ENCODE measurements around the gene RNFT2.

Gene RNFT2, protein sequence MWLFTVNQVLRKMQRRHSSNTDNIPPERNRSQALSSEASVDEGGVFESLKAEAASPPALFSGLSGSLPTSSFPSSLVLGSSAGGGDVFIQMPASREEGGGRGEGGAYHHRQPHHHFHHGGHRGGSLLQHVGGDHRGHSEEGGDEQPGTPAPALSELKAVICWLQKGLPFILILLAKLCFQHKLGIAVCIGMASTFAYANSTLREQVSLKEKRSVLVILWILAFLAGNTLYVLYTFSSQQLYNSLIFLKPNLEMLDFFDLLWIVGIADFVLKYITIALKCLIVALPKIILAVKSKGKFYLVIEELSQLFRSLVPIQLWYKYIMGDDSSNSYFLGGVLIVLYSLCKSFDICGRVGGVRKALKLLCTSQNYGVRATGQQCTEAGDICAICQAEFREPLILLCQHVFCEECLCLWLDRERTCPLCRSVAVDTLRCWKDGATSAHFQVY

DNA sequence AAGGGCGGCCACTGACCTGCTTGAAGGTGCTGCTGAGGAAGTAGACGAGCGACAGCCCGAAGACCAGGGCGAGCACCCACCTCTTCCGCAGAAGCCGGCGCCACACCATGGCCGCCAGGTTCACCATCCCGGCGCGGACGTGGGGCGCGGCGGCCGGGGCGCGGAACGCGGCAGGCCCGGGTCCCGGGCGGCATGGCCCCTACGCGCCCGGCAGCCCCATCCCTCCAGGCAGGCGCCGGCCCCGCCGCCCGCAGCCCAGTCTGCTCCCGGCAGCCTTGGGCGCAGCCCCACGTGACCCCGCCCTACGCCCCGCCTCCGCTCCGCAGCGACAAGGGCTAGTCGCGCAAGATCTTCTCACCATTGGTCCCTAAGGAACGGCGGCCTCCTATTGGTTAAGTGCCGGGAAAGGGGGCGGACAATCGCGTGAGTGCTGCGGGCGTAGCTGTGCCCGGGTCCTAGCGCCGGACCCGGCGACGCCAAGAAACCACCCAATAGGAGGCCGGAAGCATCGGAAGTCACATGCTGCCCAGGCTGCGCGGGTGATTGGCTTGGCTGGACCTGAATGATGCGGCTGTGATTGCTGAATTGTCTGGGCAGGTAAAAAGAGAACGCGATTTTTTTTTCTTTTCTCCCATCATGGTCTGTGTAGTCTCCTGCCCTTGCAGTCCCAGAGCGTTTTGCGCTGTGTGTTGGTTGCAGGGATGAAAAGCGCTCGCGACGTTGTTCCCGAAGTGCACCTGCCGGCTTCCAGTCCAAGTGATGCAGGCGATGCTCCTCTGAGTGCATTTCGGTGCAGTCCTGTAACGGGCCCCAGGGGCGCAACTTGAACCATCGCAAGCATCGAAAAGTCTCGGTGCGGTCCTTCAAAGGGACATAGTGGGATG lies at the start of gene RNFT2, which contains the start of gene SPRING1:
Gene RNFT2, plus strand, starts transcription at position 542 of the 884 bp plus-strand sequence. CDS start 2,183 bp downstream, outside the sequence.
Gene SPRING1, minus strand, starts transcription at position 296 of the 884 bp plus-strand sequence. Its CDS starts 169 bp downstream, at position 127.
- DNase-seq = peak; percentile 97

DNA sequence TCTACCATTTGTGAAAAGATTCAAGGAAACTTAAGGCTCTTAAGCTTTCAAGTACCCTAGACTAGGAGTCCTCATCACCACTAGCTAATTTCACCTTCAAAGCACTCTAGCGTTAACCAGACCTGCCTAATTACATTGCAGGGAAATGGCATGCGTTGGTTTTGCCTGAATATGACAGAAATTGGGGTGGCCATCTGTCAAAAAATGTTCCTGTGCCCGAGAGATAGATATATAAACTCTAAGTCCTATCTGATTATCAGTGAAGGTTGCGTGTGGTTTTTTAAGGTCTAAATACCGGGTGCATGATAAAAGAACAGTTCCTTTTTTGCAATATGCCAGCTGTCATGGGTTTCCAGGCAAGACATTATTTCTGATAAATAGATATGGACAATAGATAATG lies 48.6 kb upstream of the RNFT2 start:
- no peak for DNase-seq

DNA sequence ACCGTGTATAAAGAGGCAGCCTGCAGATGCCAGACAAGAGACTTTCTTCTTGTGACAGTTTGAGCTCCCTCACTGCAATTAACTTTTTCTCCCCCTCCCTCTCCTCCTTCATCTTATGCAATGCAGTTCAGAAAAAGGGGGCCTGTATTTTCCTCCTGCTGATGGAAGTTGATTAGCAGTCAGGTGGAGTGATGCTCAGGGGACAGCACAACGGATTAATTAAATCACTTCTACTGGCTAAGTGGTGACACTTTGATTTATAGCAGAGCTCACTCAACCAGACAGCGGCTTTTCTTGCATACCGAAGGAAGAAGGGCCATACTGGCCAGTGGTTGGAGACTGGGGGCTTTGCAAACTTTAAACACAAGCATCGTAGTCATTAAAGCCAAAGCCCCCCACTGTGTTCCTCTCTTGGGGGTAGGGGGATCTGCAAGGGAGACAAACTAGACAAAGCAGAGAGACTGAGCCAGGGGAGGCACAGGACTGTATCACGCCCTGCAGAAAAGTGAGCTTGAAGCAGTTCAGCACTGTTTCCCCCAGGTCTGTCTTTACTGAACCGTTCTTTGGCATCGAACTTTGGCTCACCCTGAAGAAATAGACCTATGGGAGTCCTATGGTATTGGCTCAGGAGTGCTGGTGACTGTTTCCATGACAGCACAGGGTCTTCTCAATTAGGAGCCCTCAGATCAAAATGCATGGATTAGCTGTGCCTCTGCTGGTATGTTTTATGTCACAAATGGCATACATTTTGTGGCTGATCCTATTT lies 48.0 kb upstream of the RNFT2 start:
- no peak for DNase-seq

DNA sequence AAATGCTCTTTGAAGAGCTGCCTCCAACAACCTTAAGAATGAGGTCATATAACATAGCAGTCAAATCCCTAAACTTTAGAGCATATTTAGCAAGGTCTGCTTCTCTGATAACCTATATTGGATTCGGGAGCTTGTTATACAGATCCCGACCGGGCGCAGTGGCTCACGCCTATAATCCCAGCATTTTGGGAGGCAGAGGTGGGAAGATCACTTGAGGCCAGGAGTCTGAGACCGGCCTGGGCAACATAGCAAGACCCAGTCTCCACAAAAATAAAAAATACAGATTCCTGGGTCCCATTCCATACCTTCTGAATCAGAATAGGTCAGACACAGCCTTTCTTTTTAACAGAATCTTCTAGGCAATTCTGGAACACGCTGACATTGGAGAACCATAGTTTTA lies 46.9 kb upstream of the RNFT2 start:
- DNase-seq = no peak

DNA sequence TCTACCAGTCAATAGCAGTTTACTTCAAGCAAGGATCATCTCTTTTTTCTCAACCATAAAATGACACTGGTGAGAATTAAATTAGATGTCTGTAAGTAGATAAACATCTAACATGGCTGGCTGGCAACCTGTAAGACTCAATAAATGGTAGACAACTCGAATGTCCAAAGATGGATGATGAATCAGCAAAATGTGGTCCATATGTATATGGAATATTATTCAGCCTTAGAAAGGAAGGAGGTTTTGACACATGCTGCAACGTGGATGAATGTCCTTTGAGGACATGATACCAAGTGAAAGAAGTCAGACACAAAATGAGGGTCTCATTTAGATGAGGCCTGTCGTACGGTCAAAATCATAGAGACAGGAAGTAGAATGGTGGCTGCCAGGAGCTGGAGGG lies 46.5 kb upstream of the RNFT2 start:
- no peak for DNase-seq

DNA sequence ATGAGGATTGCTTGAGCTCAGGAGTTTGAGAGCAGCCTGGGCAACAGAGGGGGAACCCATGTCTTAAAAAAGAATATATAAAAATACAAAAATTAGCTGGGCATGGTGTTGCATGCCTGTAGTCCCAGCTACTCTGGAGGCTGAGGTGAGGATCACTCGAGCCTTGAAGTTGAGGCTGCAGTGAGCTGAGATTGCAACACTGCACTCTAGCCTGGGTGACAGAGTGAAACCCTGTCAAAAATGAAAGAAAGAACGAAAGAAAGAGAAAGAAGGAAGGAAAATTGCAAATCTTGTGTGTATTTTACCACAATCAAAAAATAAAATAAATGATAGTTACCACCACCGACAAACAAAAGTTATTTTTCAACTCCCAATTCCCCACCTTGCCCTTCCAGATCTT lies 45.5 kb upstream of the RNFT2 start:
- DNase-seq = no peak

DNA sequence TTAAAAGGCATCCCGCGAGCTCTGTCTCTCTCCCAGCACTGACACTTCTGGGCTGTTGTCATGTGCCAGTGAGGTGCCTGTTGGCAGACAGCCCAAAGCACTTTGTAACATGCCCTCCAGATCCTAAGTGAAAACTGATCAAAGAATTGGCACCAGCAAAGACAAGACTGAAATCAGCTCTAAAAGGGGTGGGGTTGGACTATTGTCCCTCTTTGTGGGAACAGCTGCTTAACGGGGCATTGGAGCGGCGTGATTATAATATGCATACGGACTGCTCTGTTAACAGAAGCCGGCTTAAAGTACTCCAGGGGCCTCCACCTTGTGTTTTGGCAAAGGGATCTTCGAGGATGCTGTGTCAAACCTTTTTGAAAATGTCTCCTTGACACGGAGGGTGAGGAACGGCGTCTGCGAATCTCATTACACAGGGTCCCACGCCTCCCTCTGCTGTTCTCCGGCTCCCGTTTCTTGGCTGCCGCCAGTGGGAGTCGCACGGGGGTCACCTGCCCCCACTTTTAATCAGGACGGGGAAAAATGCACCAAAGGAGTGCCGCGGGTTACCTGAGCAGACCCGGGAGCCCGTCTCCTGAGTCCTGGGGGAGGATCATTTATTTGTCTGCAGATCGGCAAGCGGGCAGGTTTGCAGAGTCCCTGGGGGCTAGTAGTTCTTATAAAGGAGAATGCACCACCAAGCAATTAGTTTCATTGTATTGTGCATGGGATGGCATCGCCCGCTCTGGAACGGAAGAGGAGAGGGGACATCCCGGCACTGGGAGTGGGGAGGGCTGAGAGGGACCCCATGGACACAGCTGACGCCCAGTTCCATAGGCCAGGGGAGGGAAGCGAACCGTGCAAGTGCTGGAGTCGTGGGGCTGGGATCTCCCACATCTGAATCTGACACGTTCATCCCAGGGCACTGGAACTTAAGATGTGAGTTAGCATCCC lies 44.6 kb upstream of the RNFT2 start:
- no peak for DNase-seq

DNA sequence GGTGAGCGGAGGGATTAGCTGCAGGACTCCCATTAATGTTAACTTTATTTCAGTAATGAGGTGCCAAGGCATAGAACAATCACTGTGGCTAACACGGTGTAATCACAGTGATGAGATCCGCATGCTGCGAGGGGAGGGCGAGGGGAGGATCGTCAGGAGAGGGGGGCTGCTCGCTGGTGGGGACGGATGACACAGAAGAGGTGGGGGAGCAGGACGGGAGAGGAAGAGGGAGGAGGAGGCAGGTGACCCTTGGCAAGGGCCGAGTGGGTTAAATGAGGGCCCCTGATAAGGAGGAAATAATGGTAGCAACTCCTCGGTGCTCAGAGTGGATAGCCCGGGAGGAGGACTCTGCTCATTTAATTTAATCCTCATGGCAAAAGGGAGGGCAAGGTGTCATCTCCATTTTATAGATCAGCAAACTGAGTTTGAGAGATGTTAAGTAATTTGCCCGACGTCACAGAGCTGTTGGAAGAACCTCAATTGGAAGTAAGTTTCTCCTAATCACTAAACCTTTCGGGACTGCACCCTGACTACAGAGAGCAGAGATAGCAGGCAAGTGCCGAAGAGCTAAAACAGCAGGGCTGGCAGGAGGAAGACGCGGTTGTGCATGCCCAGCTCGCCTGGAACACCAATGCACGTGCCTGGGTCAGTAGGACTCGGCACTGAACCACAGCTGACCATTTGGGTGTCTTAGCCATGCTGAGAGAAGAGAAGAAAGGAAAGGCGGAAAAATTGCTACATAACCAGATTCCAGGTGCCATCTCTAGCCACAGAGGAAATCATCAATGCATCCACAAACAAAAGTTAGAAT lies 43.3 kb upstream of the RNFT2 start:
- no peak for DNase-seq

DNA sequence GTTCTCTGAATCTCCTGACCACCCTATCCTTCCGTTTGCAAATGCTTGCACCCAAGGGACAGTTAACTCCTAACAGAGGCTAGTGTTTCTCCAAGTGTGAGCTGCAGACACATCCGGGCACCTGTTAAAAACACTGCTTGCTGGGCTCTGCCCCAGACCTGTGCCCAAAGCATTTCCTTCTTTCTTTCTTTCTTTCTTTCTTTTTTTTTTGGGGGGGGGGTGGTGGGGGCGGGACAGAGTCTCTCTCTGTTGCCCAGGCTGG lies 42.7 kb upstream of the RNFT2 start:
- no peak for DNase-seq

DNA sequence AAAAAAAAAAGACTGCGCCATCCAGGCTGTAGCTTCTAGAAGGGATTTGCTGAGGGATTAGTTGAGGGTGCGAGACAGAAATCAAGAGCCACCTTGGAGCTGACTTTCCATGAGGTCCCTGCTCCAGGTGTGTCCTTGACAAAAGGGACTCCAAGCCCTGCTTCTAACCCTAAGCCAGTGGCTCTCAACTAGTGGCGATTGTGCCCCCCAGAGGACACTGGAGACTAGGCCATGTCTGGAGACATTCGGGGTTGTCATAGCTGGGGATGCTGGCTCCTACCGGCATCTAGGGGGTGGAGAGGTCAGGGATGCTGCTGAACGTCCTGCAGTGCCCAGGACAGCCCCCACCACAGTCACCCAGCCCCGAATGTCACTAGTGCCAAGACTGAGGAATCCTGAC lies 40.8 kb upstream of the RNFT2 start:
- DNase-seq = no peak

DNA sequence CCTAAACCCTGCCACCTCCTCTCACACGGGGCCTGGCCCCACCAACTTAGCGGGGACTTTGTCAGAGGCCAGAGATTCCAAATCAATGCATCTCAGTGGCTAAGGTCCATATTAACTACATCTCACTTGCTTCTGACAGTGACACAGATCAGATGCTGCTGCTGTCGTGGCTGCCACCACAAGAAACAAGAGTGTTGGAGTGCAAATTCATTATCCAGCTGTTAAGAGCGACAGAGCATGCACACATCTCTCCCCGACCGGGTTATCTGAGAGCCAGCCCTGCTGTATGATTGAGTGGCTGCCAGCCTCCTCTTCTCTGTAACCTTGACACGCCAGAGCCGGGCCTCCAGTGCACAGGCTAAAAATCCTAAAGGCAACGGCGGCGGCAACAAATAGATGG lies 40.4 kb upstream of the RNFT2 start:
- DNase-seq = no peak

DNA sequence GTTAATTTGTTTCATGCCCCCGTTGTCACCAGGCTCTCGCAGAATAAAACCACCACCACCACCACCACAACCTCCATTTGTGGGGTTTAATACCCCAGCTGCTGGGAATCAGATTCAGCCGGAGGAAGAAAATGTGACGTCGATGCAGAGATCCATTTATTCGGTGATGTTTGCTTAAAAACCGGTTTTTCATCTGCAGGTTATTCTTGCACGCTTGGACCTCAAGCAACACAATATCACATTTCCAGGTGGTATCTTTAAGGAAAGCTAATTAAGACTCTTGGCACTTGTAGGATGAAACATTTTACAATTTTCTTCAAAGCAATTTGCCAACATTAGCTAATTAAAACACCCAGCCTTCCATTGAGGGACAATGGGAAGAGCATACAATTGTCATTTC lies 40.0 kb upstream of the RNFT2 start:
- no peak for DNase-seq

DNA sequence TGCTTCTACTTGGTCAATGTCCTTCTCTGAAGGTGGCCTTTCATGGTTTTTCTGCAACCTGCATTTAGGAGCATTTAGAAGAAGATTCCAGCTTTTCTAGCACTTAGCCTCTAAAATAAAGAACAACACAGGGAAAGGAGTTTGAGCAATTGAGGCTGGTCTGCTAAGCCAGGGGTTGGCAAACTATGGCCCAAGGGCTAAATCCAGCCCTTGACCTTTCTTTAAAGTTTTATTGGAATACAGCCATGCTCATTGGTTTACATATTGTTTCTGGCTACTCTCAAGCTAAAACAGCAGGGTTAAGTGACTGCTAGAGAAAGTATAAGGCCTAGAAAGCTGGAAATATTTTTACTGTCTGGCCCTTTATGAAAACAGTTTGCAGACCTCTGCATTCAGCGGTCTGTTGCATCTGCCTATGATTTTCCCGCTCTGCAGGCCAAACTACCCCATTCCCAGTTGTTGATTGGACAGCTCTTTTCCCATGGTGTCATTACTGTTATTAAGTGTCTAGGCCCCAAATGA lies 39.5 kb upstream of the RNFT2 start:
- DNase-seq = no peak

DNA sequence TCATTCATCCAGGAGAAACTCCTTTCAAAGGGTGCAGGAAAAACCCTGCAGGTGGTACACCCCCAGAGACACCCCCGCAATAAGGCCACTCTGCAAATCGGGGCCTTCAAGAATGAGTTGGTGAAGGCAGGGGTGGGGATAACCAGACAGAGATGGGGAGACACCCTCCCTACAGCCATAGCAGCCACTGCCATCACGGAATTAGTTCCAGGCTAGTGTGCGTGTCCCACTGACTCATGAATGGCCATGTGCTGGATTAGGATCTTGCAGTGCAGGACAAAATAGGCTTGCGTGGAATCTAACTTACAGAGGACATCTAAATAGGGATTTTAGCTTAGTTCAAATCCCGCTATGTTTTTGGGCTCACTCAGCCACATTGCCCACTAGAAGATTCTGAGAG lies 38.0 kb upstream of the RNFT2 start:
- DNase-seq = no peak

DNA sequence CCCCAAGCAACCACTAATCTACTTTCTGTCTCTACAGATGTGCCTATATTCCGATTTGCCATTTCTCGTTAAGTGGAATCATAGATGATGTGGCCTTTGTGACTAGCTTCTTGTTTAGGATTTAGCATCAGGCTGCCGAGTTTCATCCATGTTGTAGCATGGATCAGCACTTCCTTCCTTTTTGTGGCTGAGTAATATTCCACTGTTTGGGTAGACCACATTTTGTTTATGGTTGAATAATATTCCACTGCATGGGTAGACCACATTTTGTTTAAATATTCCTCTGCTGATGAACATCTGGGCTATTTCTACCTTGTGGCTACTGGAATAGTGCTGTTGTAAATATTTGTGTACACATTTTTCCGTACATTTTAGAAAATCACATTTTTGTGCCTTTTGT lies 36.7 kb upstream of the RNFT2 start:
- no peak for DNase-seq

DNA sequence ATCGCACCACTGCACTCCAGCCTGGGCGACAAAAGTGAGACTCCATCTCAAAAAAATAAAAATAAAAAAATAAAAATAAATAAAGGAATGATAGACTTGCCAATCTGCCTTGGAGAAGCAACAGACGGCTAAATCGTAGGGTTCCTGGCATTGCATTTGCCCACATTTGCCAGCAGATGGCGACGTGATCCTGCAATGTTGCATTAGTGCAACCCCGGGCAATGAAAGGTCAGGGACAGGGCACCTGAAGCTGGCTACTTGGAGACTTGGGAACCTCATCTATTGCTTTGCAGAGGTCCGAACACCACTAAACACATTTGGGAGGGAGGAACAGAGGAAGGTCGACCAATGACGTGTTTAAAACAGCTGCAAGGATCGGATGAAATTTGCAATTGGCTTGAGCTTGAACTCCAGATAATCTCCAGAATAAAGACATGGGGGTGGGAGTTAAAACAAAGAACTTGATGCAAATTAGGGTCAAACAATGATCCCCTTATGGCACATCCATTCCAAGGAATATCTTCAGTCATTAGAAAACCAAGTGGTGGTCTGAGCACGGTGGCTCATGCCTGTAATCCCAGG lies 34.8 kb upstream of the RNFT2 start:
- DNase-seq = peak; percentile 15

DNA sequence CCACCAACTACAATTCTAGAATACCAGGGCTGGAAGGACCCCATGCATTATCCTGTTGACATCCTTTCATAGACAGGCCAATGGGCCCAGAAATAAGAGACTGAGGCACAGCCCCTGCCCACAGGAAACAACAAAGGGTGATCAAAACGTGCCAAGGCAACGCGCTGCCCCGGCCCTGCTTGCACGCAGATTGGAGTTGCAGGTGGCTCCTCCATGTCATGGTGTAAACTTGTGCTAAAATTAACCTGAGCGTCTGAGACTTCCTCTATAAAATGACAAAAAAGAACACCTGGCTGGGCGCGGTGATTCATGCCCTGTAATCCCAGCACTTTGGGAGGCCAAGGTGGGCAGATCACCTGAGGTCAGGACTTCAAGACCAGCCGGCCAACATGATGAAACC lies 30.4 kb upstream of the RNFT2 start:
- DNase-seq = no peak

DNA sequence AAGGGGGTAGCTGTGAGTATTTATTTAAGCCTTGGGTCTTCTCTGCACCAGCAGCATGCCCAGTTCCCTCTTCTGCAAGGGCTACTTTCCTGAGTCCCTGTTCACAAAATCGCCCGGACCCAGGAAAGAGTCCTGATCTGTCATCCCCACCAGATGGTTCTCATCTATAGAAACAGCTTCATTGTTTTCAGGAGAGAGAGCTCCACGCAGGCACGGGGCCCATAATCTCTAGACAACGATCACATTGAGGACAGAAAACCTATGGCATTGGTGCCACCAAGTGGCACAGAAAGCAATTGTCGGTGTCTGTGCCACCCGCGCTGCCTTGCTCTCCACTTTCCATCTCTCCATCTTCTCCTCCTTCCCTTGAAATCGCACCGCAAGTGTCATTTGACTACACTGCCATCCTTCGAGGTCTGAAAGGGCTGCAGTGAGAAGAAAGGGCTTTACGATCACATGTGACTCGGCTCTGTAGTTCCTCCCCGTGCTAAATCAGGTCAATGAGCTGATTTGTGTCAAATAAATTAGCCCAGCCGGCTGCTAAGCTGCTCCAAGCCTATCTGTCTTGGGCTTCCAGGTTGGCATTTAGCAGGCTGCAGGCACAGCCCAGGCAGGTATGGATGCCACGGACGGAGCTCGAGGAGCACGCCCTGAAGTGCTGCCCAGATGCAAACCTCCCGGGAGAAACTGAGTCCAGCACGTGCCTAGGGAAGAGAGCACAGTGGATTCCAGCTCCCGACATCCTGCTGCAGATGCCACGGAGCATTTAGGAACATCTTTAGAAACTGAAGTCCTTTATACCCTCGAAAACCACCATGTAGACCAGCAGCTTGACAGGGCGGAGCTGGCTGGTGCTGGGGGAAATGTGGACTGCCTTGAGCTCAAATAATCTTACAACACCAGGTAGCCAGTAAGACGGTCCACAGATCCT lies 29.0 kb upstream of the RNFT2 start:
- peak; percentile 57 for DNase-seq

DNA sequence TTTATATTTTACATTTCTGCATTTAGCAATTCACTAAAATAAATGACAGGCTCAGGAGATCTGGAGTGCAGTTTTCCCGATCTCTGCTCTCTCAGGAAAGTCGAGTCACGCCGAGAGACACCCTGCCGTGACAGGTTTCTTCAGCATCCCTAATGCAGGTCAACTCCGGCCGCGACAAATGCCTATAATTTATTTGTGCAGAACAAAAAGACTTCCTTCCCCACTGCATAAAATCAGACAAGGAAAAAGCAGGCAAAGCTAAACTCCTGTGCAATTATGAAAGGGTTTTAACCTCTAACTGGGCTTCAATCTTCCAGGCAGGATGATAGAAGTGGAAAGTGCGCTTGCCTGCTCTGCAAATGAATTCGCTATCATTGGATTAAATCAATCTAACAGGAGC lies 28.3 kb upstream of the RNFT2 start:
- DNase-seq = no peak

All from amniotic stem cell (primary cell).